Esophagus squamous epithelium (tissue), 5 donors: ENCODE measurements around the gene BMP10. TPM values are rescaled to one million over a fixed set of nuclear protein-coding genes. Genes with fewer than 3 reads are reported as not detected.

Experiments used
- DNase-seq: peaks from one replicate; lab custom pipeline; 2025; lab: John Stamatoyannopoulos, UW
- H3K27ac ChIP-seq, 4 donors: fragments of 200-600 bp; sonication (generic); one replicate each; pipeline ENCODE4 v1.5.1; 2016 to 2019; ENCODE audit warnings: mild to moderate bottlenecking in 1 of 4
- H3K27me3 ChIP-seq, 4 donors: fragments of 200-600 bp; sonication (generic); 1 replicate in 3 of 4; 2 replicates in 1 of 4; pipeline versions ENCODE4 v1.5.1 to v1.6.0; 2017 to 2021; ENCODE audit warnings: antibody characterized with exemption in 1 of 4
- H3K36me3 ChIP-seq, 3 donors: fragments of 200-600 bp; sonication (generic); one replicate each; pipeline ENCODE4 v1.5.1; 2016 to 2019
- H3K4me1 ChIP-seq, 3 donors: fragments of 200-600 bp; sonication (generic); one replicate each; pipeline ENCODE4 v1.5.1; 2017 to 2019
- H3K4me3 ChIP-seq, 4 donors: fragments of 200-600 bp; sonication (generic); 1 replicate in 3 of 4; 2 replicates in 1 of 4; pipeline ENCODE4 v1.5.1; 2016 to 2019; ENCODE audit warnings: mild to moderate bottlenecking in 2 of 4, moderate library complexity in 1 of 4
- H3K9me3 ChIP-seq, 3 donors: fragments of 200-600 bp; sonication (generic); one replicate each; pipeline ENCODE4 v1.5.1; 2016 to 2019
- POLR2A ChIP-seq, 4 donors: fragments of 450-650 bp; IDR thresholded peaks; one replicate each; pipeline ENCODE4 v1.6.1; 2017; ENCODE audit warnings: antibody characterized with exemption in 4 of 4, mild to moderate bottlenecking in 4 of 4, moderate library complexity in 3 of 4
- WGBS, 2 donors: methylation state at CpG; one replicate each; pipeline ENCODE4 v1.1.5; 2018; 5-methylcytosine and 5-hydroxymethylcytosine counted together
- intact Hi-C: fragments of 100-400 bp; cut with DNase I; formaldehyde crosslinking; loops from one replicate; pipeline ENCODE4 v1.15.0; 2022
- total RNA-seq, 4 donors: library from RNA; depleted of rRNA; stranded (reverse); fragments of >200 nt; gene quantifications; one replicate each; pipeline ENCODE4 v1.1.0, GENCODE V29; 2016
- TF ChIP-seq, protein P1 (sequence below), 6 experiments: fragments of 450-650 bp in 4 of 6; fragments of 200-600 bp in 2 of 6; sonication (generic) in 2 of 6; IDR thresholded peaks; one replicate each; pipeline ENCODE4 v1.5.1; 2016 to 2019; ENCODE audit warnings: antibody characterized with exemption in 6 of 6, mild to moderate bottlenecking in 4 of 6, moderate library complexity in 4 of 6
- donor health status: DM: yes; HTN: yes; CAD: no.

Gene BMP10
- total RNA-seq, 4 donors from 2014 or later, result not detected

DNA sequence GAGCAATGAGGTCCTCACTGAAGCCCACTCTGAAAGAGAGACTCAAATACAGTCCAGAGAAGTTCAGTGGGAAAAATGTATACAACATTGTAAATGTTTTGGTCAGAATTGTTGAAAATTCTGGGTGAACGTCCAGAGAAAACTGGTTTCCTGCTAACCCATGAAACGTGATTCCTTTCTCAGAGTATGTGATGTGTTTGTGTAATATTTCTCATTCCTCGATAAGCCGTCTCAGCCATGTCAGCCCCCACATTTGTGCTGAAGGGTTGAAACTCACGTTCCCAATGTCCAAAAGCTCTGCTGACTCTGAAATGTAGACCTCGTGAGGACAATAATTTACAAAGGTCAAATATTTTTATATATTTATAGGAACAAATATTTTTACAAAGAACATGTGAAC lies 51.6 kb downstream of the BMP10 start:
- intact Hi-C loops, result no loop called here
- no peak for DNase-seq
- H3K27me3 ChIP-seq, result no peaks in the 10 kb centered on the region
- WGBS, 2 donors, result 63 to 71% methylated on average over 6 of the region's 6 CpGs
- peaks cover 0 to 74% (median 6%) of the 10 kb centered on the region in 3 donors for H3K36me3 ChIP-seq
- no peak overlapping the region for H3K4me3 ChIP-seq
- TF ChIP-seq, protein P1, sequence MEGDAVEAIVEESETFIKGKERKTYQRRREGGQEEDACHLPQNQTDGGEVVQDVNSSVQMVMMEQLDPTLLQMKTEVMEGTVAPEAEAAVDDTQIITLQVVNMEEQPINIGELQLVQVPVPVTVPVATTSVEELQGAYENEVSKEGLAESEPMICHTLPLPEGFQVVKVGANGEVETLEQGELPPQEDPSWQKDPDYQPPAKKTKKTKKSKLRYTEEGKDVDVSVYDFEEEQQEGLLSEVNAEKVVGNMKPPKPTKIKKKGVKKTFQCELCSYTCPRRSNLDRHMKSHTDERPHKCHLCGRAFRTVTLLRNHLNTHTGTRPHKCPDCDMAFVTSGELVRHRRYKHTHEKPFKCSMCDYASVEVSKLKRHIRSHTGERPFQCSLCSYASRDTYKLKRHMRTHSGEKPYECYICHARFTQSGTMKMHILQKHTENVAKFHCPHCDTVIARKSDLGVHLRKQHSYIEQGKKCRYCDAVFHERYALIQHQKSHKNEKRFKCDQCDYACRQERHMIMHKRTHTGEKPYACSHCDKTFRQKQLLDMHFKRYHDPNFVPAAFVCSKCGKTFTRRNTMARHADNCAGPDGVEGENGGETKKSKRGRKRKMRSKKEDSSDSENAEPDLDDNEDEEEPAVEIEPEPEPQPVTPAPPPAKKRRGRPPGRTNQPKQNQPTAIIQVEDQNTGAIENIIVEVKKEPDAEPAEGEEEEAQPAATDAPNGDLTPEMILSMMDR (IDR thresholded peaks at IDR 0.05), result no peak
- TF ChIP-seq POLR2A (IDR thresholded peaks at IDR 0.05), result no peak
- H3K27ac ChIP-seq, result no peak overlapping the region
- H3K4me1 ChIP-seq, result peaks cover 0 to 2% (median 0%) of the 10 kb centered on the region in 3 donors
- H3K9me3 ChIP-seq, result no peaks in the 10 kb centered on the region

GRCh38 chr2:68817306-68817705 lies 53.9 kb downstream of the BMP10 start:
- Histone ChIP-seq H3K27me3 (no peaks in the 10 kb centered on the region), H3K4me3 (no peak overlapping the region), H3K4me1 (no peaks in the 10 kb centered on the region), H3K9me3 (no peaks in the 10 kb centered on the region), H3K27ac (no peak overlapping the region), H3K36me3 (peaks cover 0 to 72% (median 6%) of the 10 kb centered on the region in 3 donors)
- intact Hi-C loops, result no loop called here
- TF ChIP-seq POLR2A (IDR thresholded peaks at IDR 0.05), result no peak
- TF ChIP-seq, protein P1 (IDR thresholded peaks at IDR 0.05), result no peak
- no peak for DNase-seq

Other genes starting within 250 kb of the BMP10 start
- not detected for gene PROKR1, start 227.8 kb downstream of the BMP10 start, total RNA-seq
- 1 to 10 TPM; 3.2 to 9.0 (median 5.5) TPM for gene ARHGAP25, start 136.6 kb downstream of the BMP10 start, total RNA-seq
- not detected for gene GKN2, start 81.5 kb upstream of the BMP10 start, total RNA-seq
- gene GKN1, start 103.2 kb upstream of the BMP10 start, total RNA-seq, result 1 to 10 TPM in 1 of 4 donors, not detected in 3; 2.5 TPM
- 10 to 100 TPM in 3 of 4 donors, 1 to 10 TPM in 1; 7.8 to 50.9 (median 17.3) TPM for gene ANTXR1, start 141.8 kb upstream of the BMP10 start, total RNA-seq